HepG2 (cell line): Measurements from ENCODE around the gene NUTF2. TPM values are rescaled to one million over a fixed set of nuclear protein-coding genes. Genes with fewer than 3 reads are reported as not detected.

Experiments used
- DMAP1 ChIP-seq: IDR thresholded peaks from 2 replicates; pipeline ENCODE4 v1.6.1; 2016
- FOXA3 ChIP-seq: IDR thresholded peaks from 2 replicates; pipeline ENCODE4 v1.6.1; 2016; ENCODE audit warnings: missing genetic modification reagents, missing compliant biosample characterization
- HMGA1 ChIP-seq: sonication (generic); formaldehyde crosslinking; conservative IDR thresholded peaks from 2 replicates; pipeline ENCODE4 v1.4.0; 2020; ENCODE audit warnings: missing genetic modification reagents
- JUNB ChIP-seq: sonication (generic); formaldehyde crosslinking; IDR thresholded peaks from 2 replicates; pipeline ENCODE4 v1.8.0; 2022; ENCODE audit warnings: missing genetic modification reagents, mild to moderate bottlenecking, borderline replicate concordance
- MAZ ChIP-seq, 2 experiments: sonication (generic) in 1 of 2; formaldehyde crosslinking in 1 of 2; IDR thresholded peaks; 2 replicates each; pipeline versions ENCODE4 v1.5.0 to v1.6.1; 2012 to 2020; ENCODE audit warnings: low read depth in 2 of 2, mild to moderate bottlenecking in 2 of 2, borderline replicate concordance in 1 of 2, improper control_type of control experiment in 1 of 2, low read length in 1 of 2, missing genetic modification reagents in 1 of 2, moderate library complexity in 1 of 2
- MZF1 ChIP-seq: sonication (generic); formaldehyde crosslinking; IDR thresholded peaks from 2 replicates; pipeline ENCODE4 v1.8.1; 2023; ENCODE audit warnings: mild to moderate bottlenecking, missing genetic modification reagents, borderline replicate concordance
- POGZ ChIP-seq: sonication (generic); formaldehyde crosslinking; IDR thresholded peaks from 2 replicates; pipeline ENCODE4 v1.4.0; 2020; ENCODE audit warnings: mild to moderate bottlenecking, missing genetic modification reagents
- THAP7 ChIP-seq: sonication (generic); formaldehyde crosslinking; IDR thresholded peaks from 2 replicates; pipeline ENCODE4 v1.8.1; 2023; ENCODE audit warnings: mild to moderate bottlenecking, missing genetic modification reagents
- UBTF ChIP-seq: sonication (generic); formaldehyde crosslinking; IDR thresholded peaks from 2 replicates; pipeline ENCODE4 v1.4.0; 2020; ENCODE audit warnings: mild to moderate bottlenecking, missing genetic modification reagents
- XRCC5 ChIP-seq: fragments of 200-400 bp; formaldehyde crosslinking; optimal IDR thresholded peaks from 2 replicates; pipeline ENCODE3; 2017; ENCODE audit warnings: mild to moderate bottlenecking, low read length
- ZFP41 ChIP-seq: sonication (generic); formaldehyde crosslinking; IDR thresholded peaks from 2 replicates; pipeline ENCODE4 v1.4.0; 2020; ENCODE audit warnings: mild to moderate bottlenecking, missing genetic modification reagents, borderline replicate concordance
- ZNF263 ChIP-seq: sonication (generic); formaldehyde crosslinking; IDR thresholded peaks from 2 replicates; pipeline ENCODE4 v1.4.0; 2020; ENCODE audit warnings: missing genetic modification reagents
- ZNF281 ChIP-seq: sonication (generic); formaldehyde crosslinking; IDR thresholded peaks from 2 replicates; pipeline ENCODE4 v1.4.0; 2020; ENCODE audit warnings: missing genetic modification reagents, borderline replicate concordance
- ZNF33B ChIP-seq: sonication (generic); formaldehyde crosslinking; IDR thresholded peaks from 2 replicates; pipeline ENCODE4 v1.5.1; 2020; ENCODE audit warnings: mild to moderate bottlenecking, missing genetic modification reagents
- ZNF34 ChIP-seq: sonication (generic); formaldehyde crosslinking; IDR thresholded peaks from 2 replicates; pipeline ENCODE4 v1.4.0; 2020; ENCODE audit warnings: mild to moderate bottlenecking, missing genetic modification reagents, borderline replicate concordance
- ZNF432 ChIP-seq: sonication (generic); formaldehyde crosslinking; IDR thresholded peaks from 2 replicates; pipeline ENCODE4 v1.5.0; 2020; ENCODE audit warnings: missing genetic modification reagents, mild to moderate bottlenecking, borderline replicate concordance
- ZNF512 ChIP-seq: sonication (generic); formaldehyde crosslinking; IDR thresholded peaks from 2 replicates; pipeline ENCODE4 v1.4.0; 2020; ENCODE audit warnings: mild to moderate bottlenecking, missing genetic modification reagents
- ZNF670 ChIP-seq: sonication (generic); formaldehyde crosslinking; IDR thresholded peaks from 2 replicates; pipeline ENCODE4 v1.8.0; 2022; ENCODE audit warnings: mild to moderate bottlenecking, missing genetic modification reagents, borderline replicate concordance
- ZNF713 ChIP-seq: sonication (generic); formaldehyde crosslinking; IDR thresholded peaks from 2 replicates; pipeline ENCODE4 v1.4.0; 2020; ENCODE audit warnings: mild to moderate bottlenecking, missing genetic modification reagents
- ZZZ3 ChIP-seq: sonication (generic); formaldehyde crosslinking; IDR thresholded peaks from 2 replicates; pipeline ENCODE4 v1.4.0; 2020; ENCODE audit warnings: missing genetic modification reagents, mild to moderate bottlenecking, borderline replicate concordance
- polyA plus RNA-seq, 8 experiments: library from polyadenylated mRNA; depleted of rRNA in 3 of 8; stranded (reverse) in 7 of 8; unstranded in 1 of 8; fragments of >200 nt; fragmentation: Illumina TruSeq in 4 of 8; extraction: Trizol in 4 of 8; gene quantifications; 2 replicates each; pipeline versions ENCODE4 v1.2.1 to v1.2.3, GENCODE V29; 2011 to 2016; ENCODE audit warnings: low read depth in 4 of 8, missing spikeins in 1 of 8, mixed read lengths in 1 of 8; ENCODE audit not compliant: insufficient read depth in 1 of 8
- total RNA-seq, 5 experiments: library from RNA; depleted of rRNA; stranded (reverse); fragments of >200 nt; fragmentation: Illumina TruSeq; extraction: Trizol; gene quantifications; 2 replicates each; pipeline ENCODE4 v1.2.3, GENCODE V29; 2016; ENCODE audit warnings: low read depth in 1 of 5

The NUTF2 gene
- total and polyA plus RNA-seq, 2 of the 13 experiments (the other 11 are each of a cell fraction or from before 2014, with no cell fraction given), result 168 to 214 TPM

- TF ChIP-seq ZNF432 (CRISPR knock-in tag), result peak; percentile 27; the same call in 1 of the 2 replicates
- peak; percentile 87; the same call in 1 of the 2 replicates for TF ChIP-seq ZNF33B (CRISPR knock-in tag)
- TF ChIP-seq POGZ (CRISPR knock-in tag), result peak; percentile 27
- TF ChIP-seq ZNF281 (CRISPR knock-in tag), result peak; percentile 24; the same call in 1 of the 2 replicates
- no peak for TF ChIP-seq MAZ (IDR thresholded peaks at IDR 0.05; ENCODE audit: borderline replicate concordance, low read depth, low read length)
- TF ChIP-seq MAZ (CRISPR knock-in tag; IDR thresholded peaks at IDR 0.05; ENCODE audit: low read depth), result peak; percentile 6; the same call in 1 of the 2 replicates
- TF ChIP-seq JUNB (CRISPR knock-in tag), result 0 out of 2 replicates have a peak, but pooled peaks have one; percentile 39
- peak; percentile 89; the same call in 1 of the 2 replicates for TF ChIP-seq ZNF713
- peak; percentile 85; the same call in 1 of the 2 replicates for TF ChIP-seq ZNF34 (CRISPR knock-in tag)
- no peak for TF ChIP-seq FOXA3 (CRISPR knock-in tag)
- no peak for TF ChIP-seq THAP7 (CRISPR knock-in tag)
- peak; percentile 95 for TF ChIP-seq UBTF (CRISPR knock-in tag)
- peak; percentile 81 for TF ChIP-seq XRCC5
- TF ChIP-seq DMAP1 (CRISPR knock-in tag), result peak; percentile 72
- TF ChIP-seq ZNF670, result 0 out of 2 replicates have a peak, but pooled peaks have one; percentile 30
- peak; percentile 82; the same call in 1 of the 2 replicates for TF ChIP-seq ZFP41 (CRISPR knock-in tag)
- no peak for TF ChIP-seq HMGA1
- TF ChIP-seq MZF1 (CRISPR knock-in tag), result 0 out of 2 replicates have a peak, but pooled peaks have one; percentile 65
- peak; percentile 63; the same call in 1 of the 2 replicates for TF ChIP-seq ZZZ3
- TF ChIP-seq ZNF512 (CRISPR knock-in tag), result 0 out of 2 replicates have a peak, but pooled peaks have one; percentile 76
- 0 out of 2 replicates have a peak, but pooled peaks have one; percentile 4 for TF ChIP-seq ZNF263
These were observed 4.0 kb upstream of the NUTF2 start (continued) for GRCh38 chr16:67842509-67843342.
